Measurements from ENCODE around the gene CLN6. TPM values are rescaled to one million over a fixed set of nuclear protein-coding genes. Genes with fewer than 3 reads are reported as not detected.

Gene CLN6
- total RNA-seq, 4 donors from 2014 or later: 20.3 to 38.1 (median 27.9) TPM

GRCh38 chr15:68268405-68268804 lies 38.9 kb upstream of the CLN6 start:
- DNase-seq (ENCODE audit: low spot score in 2 of 2): no peak
- no peak overlapping the region for H3K4me3 ChIP-seq
- no peaks in the 10 kb centered on the region for H3K9me3 ChIP-seq
- H3K27me3 ChIP-seq: no peaks in the 10 kb centered on the region
- H3K27ac ChIP-seq: peak overlapping the region; percentile 69
- peaks cover 58% of the 10 kb centered on the region for H3K4me1 ChIP-seq
- H3K36me3 ChIP-seq: no peaks in the 10 kb centered on the region
- no peak for TF ChIP-seq POLR2A (IDR thresholded peaks at IDR 0.05)
- TF ChIP-seq POLR2AphosphoS5 (IDR thresholded peaks at IDR 0.05): no peak
- no peak for TF ChIP-seq EP300 (IDR thresholded peaks at IDR 0.05)
- TF ChIP-seq CTCF (IDR thresholded peaks at IDR 0.05): no peak
- WGBS: 15% methylated on average over 3 of the region's 3 CpGs

DNA sequence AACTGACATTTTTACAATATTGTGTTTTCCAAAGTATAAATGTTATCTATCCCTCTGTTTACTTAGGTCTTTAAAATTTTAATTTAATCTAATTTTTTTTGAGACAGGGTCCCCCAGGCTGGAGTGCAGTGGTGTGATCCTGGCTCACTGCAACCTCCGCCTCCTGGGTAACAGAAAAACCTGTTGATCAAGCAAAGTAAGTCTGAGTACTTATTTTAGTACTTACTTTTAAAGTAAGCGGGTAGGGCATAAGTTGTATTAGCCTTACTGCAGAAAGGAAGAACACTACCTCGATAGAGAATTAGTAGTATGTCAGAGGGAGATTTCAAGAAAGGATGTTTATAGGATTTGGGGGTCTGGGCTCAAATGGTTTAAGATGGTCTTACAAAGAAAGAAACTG lies 36.1 kb upstream of the CLN6 start:
- Histone ChIP-seq H3K36me3 (no peaks in the 10 kb centered on the region), H3K4me3 (no peak overlapping the region), H3K9me3 (no peaks in the 10 kb centered on the region), H3K4me1 (peaks cover 34% of the 10 kb centered on the region), H3K27ac (peak overlapping the region; percentile 71), H3K27me3 (no peaks in the 10 kb centered on the region)
- no peak for DNase-seq (ENCODE audit: low spot score in 2 of 2)
- WGBS: 58% methylated on average over 3 of the region's 3 CpGs
- TF ChIP-seq POLR2AphosphoS5 (IDR thresholded peaks at IDR 0.05) (no peak), CTCF (IDR thresholded peaks at IDR 0.05) (no peak), EP300 (IDR thresholded peaks at IDR 0.05) (no peak), POLR2A (IDR thresholded peaks at IDR 0.05) (no peak)

DNA sequence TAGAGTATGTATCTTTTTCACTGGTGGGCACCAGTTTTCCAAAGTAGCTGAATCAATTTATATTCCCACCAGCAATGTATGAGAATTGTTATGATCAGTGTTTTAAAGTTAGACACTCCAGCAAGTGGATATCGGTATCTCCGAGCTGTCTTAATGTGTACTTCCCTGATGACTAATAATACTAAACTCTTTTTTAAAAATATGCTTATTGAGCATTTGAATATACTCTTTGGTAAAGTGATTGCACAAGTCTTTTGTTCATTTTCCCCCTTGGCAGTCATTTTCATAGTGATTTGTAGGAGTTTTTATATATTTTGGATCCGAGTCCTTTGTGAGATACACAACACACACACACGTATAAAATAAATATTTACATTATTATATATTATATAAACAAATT lies 35.6 kb upstream of the CLN6 start:
- Histone ChIP-seq H3K27ac (peak overlapping the region; percentile 24), H3K36me3 (no peaks in the 10 kb centered on the region), H3K4me3 (no peak overlapping the region), H3K9me3 (no peaks in the 10 kb centered on the region), H3K27me3 (no peaks in the 10 kb centered on the region), H3K4me1 (peaks cover 34% of the 10 kb centered on the region)
- no peak for DNase-seq (ENCODE audit: low spot score in 2 of 2)
- TF ChIP-seq EP300 (IDR thresholded peaks at IDR 0.05) (no peak), CTCF (IDR thresholded peaks at IDR 0.05) (no peak), POLR2AphosphoS5 (IDR thresholded peaks at IDR 0.05) (no peak), POLR2A (IDR thresholded peaks at IDR 0.05) (no peak)
- WGBS: 52% methylated on average over 4 of the region's 4 CpGs

GRCh38 chr15:68264282-68264681 lies 34.8 kb upstream of the CLN6 start:
- TF ChIP-seq CTCF (IDR thresholded peaks at IDR 0.05) (no peak), EP300 (IDR thresholded peaks at IDR 0.05) (no peak), POLR2AphosphoS5 (IDR thresholded peaks at IDR 0.05) (no peak), POLR2A (IDR thresholded peaks at IDR 0.05) (no peak)

DNA sequence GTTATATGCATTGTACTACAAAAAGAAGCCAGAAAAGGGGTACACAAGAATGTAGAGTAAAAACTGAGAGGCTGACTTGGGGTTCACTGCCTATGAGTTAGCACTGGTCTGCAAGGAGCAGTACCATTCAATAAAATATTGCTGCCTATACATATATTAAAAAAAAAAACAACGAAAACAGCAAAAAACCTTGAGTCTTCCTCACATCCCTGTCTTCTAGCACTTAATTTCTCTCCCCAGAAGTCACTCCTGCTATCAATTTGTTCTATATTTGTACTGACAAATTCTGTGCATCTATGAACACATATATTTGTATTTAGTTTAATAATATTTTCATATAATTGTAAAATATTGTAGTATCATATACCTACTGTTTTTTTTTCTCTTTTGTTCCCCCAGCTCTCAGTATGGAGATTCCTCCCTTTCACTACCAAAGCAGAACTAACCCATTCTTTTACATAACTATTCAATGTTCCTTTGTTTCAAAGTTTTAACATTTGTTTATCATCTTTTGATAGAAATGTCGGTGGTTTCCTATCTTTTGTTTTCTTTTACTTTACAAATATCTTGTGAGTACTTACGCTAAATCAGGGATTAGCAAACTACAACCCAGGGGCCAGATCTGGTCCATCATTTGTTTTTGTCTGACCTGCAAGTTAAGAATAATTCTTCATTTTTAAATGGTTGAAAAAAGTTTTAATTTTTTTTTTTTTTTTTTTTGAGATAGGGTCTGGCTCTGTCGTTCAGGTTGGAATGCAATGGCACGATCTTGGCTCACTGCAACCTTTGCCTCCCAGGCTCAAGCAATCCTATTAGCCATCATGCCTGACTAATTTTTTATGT lies 33.2 kb upstream of the CLN6 start:
- Histone ChIP-seq H3K27ac (no peak overlapping the region), H3K4me3 (no peak overlapping the region), H3K36me3 (no peaks in the 10 kb centered on the region), H3K4me1 (peaks cover 31% of the 10 kb centered on the region), H3K27me3 (no peaks in the 10 kb centered on the region), H3K9me3 (no peaks in the 10 kb centered on the region)
- no peak for DNase-seq (ENCODE audit: low spot score in 2 of 2)
- no peak for TF ChIP-seq POLR2AphosphoS5 (IDR thresholded peaks at IDR 0.05)
- TF ChIP-seq CTCF (IDR thresholded peaks at IDR 0.05): no peak
- TF ChIP-seq EP300 (IDR thresholded peaks at IDR 0.05): no peak
- TF ChIP-seq POLR2A (IDR thresholded peaks at IDR 0.05): no peak
- 67% methylated on average over 5 of the region's 5 CpGs for WGBS

More at GRCh38 chr15:68264282-68264681, 34.8 kb upstream of the CLN6 start:
- H3K27ac ChIP-seq: no peak overlapping the region
- no peaks in the 10 kb centered on the region for H3K27me3 ChIP-seq
- DNase-seq (ENCODE audit: low spot score in 2 of 2): no peak
- no peaks in the 10 kb centered on the region for H3K36me3 ChIP-seq
- no peak overlapping the region for H3K4me3 ChIP-seq
- 47% methylated on average over 2 of the region's 2 CpGs for WGBS
- no peaks in the 10 kb centered on the region for H3K9me3 ChIP-seq
- H3K4me1 ChIP-seq: peaks cover 38% of the 10 kb centered on the region
